ENCODE data around the gene ZC3H4.

The ZC3H4 gene

GRCh38 chr19:47049307-47049700 lies 64.3 kb downstream of the ZC3H4 start:
- peak; percentile 49 to 59 for DNase-seq (ENCODE audit: low read depth in 2 of 2)

- peak; percentile 78 to 79 for DNase-seq (ENCODE audit: low read depth in 2 of 2)
Observed at GRCh38 chr19:47047763-47048405, 65.7 kb downstream of the ZC3H4 start.

GRCh38 chr19:47047272-47047762 lies 66.3 kb downstream of the ZC3H4 start:
- no peak for DNase-seq (ENCODE audit: low read depth in 2 of 2)

DNA sequence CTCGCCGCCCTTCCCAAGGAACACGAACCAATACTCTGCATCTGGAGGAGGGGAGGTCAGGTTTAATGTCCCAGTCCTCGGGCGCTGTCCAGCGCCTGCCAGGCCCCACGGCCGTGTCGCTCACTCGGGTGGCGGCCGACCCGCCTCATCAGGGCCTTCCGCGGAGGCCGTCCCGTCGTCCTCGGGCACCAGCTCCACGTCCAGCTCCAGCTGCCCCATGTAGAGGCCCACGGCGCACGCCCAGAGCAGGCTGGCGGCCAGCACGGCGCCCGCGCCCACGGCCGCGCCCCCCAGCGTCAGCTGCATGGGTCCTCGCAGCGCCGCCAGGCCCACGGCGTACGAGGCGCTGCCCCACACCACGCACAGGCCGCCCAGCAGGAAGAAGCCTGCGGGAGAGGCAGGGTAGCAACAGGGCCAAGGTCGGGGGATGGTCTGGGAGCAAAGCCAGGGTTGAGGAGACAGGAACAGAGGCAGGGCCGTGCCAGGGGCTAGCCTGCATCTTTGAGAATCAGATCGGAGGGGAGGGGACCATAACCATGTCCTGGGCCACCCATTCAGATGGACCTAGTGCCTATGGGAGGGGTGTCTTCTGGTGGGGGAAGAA lies 67.6 kb downstream of the ZC3H4 start:
- no peak for DNase-seq (ENCODE audit: low read depth in 2 of 2)

- DNase-seq (ENCODE audit: low read depth in 2 of 2), result no peak
Observed at GRCh38 chr19:47044946-47045866, 68.4 kb downstream of the ZC3H4 start.

- no peak for DNase-seq (ENCODE audit: low read depth in 2 of 2)
Observed at GRCh38 chr19:47040869-47041268, 72.7 kb downstream of the ZC3H4 start.

GRCh38 chr19:47039239-47039874 lies 74.2 kb downstream of the ZC3H4 start:
- no peak for DNase-seq (ENCODE audit: low read depth in 2 of 2)

- DNase-seq (ENCODE audit: low read depth in 2 of 2), result no peak
Observed at GRCh38 chr19:47037766-47038165, 75.8 kb downstream of the ZC3H4 start.

- no peak for DNase-seq (ENCODE audit: low read depth in 2 of 2)
Observed at GRCh38 chr19:47036097-47036651, 77.4 kb downstream of the ZC3H4 start.

- DNase-seq (ENCODE audit: low read depth in 2 of 2), result peak; percentile 50 to 55
Observed at GRCh38 chr19:47035127-47036096, 78.2 kb downstream of the ZC3H4 start.

GRCh38 chr19:47032171-47032811 lies 81.3 kb downstream of the ZC3H4 start:
- no peak for DNase-seq (ENCODE audit: low read depth in 2 of 2)

DNA sequence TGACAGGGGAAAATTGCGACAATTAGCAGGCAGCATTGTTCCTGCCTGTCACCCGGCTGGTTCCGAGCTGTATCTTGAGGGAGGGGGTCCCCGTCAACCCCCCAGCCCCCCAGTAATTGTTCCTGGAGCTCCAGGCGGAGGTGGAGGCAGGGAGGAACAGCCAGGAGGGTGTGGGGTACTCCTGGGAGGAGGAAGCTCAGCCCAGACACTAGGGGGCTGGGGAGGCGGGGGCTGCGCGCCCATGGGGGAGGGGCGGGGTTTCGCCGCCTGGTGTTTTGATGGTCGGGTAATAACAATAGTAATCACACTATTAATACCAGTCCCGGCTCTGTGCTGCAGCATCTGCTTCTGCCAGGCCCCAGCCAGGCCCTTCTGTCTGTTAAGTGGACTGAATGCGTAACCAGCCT lies 85.4 kb downstream of the ZC3H4 start:
- no peak for DNase-seq (ENCODE audit: low read depth in 2 of 2)

DNA sequence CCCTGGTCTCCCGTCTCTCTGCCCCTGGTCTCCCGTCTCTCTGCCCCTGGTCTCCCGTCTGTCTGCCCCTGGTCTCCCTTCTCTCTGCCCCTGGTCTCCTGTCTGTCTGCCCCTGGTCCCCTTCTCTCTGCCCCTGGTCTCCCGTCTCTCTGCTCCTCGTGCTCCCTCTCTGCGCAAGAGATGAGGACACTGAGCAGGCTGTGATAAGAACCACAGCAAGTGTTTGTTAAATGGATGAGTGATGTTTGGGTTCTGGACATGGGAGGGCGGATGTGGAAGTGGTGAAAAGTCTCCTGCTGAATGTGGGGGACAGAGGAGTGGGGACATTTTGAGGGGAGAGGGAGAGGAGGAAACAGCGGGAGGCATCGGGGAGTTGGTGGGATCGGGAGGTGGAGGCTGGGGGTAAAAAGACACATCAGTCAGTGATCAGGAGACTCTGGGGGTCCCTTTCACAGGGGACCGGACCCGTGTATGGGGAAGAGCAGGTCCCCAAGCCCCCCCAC lies 85.9 kb downstream of the ZC3H4 start:
- DNase-seq (ENCODE audit: low read depth in 2 of 2), result no peak

- no peak for DNase-seq (ENCODE audit: low read depth in 2 of 2)
Observed at GRCh38 chr19:47026889-47027288, 86.7 kb downstream of the ZC3H4 start.

DNA sequence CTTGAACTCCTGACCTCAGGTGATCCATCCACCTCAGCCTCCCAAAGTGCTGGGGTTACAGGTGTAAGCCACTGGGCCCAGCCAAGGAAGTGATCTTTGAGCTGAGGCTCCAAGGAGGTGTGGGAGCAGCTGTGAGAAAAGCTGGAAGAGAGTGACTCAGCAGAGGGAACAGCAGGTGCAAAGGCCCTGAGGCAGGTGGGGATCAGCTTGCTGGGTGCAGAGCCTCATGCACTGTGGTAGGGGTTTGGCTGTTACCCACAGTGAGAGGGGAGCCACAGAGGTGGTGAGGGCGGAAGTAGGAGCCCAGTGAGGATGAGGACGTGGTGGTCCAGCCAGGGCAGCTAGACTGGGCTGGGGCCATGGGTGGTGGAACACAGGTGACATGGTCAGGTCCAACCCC lies 87.4 kb downstream of the ZC3H4 start:
- no peak for DNase-seq (ENCODE audit: low read depth in 2 of 2)

DNA sequence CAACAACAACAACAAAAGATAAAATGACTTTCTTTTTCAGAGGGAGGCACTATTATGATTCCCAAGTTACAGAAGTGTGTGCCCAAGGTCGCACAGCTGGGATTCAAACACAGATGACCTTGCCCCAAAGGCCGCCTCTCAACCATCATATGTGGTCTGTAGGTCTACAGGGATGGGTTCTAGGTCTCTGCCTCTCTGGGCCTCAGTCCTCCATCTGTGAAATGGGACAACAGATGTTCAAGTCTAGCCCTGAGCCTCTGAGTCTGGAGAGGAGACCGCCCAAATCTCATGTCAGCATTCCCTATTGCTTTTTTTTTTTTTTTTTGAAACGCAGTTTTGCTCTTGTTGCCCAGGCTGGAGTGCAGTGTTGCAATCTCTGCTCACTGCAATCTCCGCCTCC lies 89.1 kb downstream of the ZC3H4 start:
- no peak for DNase-seq (ENCODE audit: low read depth in 2 of 2)

GRCh38 chr19:47023448-47023794 lies 90.2 kb downstream of the ZC3H4 start:
- DNase-seq (ENCODE audit: low read depth in 2 of 2), result no peak

DNA sequence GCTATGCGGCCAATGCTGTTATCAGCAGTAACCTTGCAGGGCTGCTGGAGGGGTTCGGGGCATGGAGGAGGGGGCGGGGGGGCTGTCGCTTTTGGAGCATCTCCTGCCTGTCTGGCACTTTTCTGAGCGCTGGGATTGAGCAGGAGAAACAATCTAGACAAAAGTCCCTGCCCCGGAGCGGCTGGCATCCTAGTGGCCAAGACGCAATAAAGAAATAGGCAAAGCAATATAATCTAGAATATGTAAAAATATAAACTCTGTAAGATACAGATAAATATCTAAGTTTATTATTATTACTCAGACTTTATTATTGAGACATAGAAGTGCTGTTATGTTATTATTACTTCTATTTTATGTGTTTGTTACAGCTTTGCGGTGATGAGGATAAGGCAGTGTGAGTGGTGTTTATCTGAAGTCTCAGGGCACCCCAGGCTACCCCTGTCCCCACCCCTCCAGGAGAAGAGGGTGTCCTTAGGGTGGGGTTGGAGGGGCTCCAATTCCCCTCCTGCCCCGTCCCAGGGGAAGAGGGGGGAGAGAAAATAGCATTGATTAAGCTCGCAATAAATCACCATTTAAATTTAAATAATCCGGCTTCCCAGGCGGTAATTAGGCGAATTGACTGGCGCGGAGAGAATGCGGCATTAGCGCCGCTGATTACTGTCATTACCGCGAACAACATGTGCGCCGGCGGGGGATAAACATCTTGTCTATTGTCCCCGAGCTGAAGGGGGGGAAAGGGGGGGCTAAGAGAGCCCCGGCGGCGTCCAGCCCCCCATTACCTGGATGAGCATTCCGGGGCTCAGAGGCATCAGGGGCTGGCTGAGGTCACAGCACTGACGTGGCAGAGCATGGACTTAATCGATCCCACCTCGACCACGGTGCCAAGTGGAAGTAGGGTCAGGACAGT lies 90.8 kb downstream of the ZC3H4 start:
- no peak for DNase-seq (ENCODE audit: low read depth in 2 of 2)

GRCh38 chr19:47022140-47022536 lies 91.4 kb downstream of the ZC3H4 start:
- DNase-seq (ENCODE audit: low read depth in 2 of 2), result no peak
